ENCODE results near the gene ETFB. TPM values are rescaled to one million over a fixed set of nuclear protein-coding genes. Genes with fewer than 3 reads are reported as not detected.

Gene ETFB
- total RNA-seq, 1 experiment from 2014 or later = 204 TPM

GRCh38 chr19:51391073-51391611 is 25.0 kb upstream of the ETFB start:
- TF ChIP-seq CTCF (conservative IDR thresholded peaks at IDR 0.05) (no peak), EZH2 (IDR thresholded peaks at IDR 0.05; ENCODE audit: low read depth) (no peak)
- intact Hi-C loops (cut with micrococcal nuclease; ENCODE audit: unreplicated experiment) = no loop called here
- H3K9me2 ChIP-seq (ENCODE audit: insufficient read depth) = no peaks in the 10 kb centered on the region
- no peak overlapping the region for H3K27ac ChIP-seq
- no peak overlapping the region for H3K4me2 ChIP-seq
- no TSS peak for BruUV-seq (replicated peaks)
- CTCF ChIA-PET = no interaction called here
- H2AFZ ChIP-seq = no peak overlapping the region
- H3F3A ChIP-seq (ENCODE audit: insufficient read depth, low read depth) = peaks cover 5% of the 10 kb centered on the region
- no peak overlapping the region for H3K4me3 ChIP-seq
- no peaks in the 10 kb centered on the region for H4K20me1 ChIP-seq (ENCODE audit: insufficient read depth)
- POLR2A ChIA-PET (ENCODE audit: unreplicated experiment) = no interaction called here
- H3K27me3 ChIP-seq (ENCODE audit: insufficient read depth, low read depth) = no peaks in the 10 kb centered on the region
- peaks cover 7% of the 10 kb centered on the region; the same call in 1 of the 2 replicates for H3K79me2 ChIP-seq (ENCODE audit: low read depth)
- DNase-seq = no peak
- H3K9me3 ChIP-seq (ENCODE audit: insufficient read depth, low read depth) = no peaks in the 10 kb centered on the region
- H3K36me3 ChIP-seq (ENCODE audit: low read depth) = no peaks in the 10 kb centered on the region
- peaks cover 10% of the 10 kb centered on the region for H3K4me1 ChIP-seq (replicated peaks; ENCODE audit: insufficient read depth)

- H3K4me2 ChIP-seq = no peak overlapping the region
- H3K36me3 ChIP-seq (ENCODE audit: low read depth) = no peaks in the 10 kb centered on the region
- intact Hi-C loops (cut with micrococcal nuclease; ENCODE audit: unreplicated experiment) = no loop called here
- H3K9me2 ChIP-seq (ENCODE audit: insufficient read depth) = no peaks in the 10 kb centered on the region
- H3K79me2 ChIP-seq (ENCODE audit: low read depth) = no peaks in the 10 kb centered on the region
- H4K20me1 ChIP-seq (ENCODE audit: insufficient read depth) = no peaks in the 10 kb centered on the region
- H3K4me1 ChIP-seq (replicated peaks; ENCODE audit: insufficient read depth) = no peaks in the 10 kb centered on the region
- ChIA-PET CTCF (no interaction called here), POLR2A (ENCODE audit: unreplicated experiment) (no interaction called here)
- no peaks in the 10 kb centered on the region for H3K27me3 ChIP-seq (ENCODE audit: insufficient read depth, low read depth)
- no TSS peak for BruUV-seq (replicated peaks)
- H3K4me3 ChIP-seq = no peak overlapping the region
- no peak overlapping the region for H2AFZ ChIP-seq
- no peaks in the 10 kb centered on the region for H3K9me3 ChIP-seq (ENCODE audit: insufficient read depth, low read depth)
- peaks cover 5% of the 10 kb centered on the region for H3F3A ChIP-seq (ENCODE audit: insufficient read depth, low read depth)
- TF ChIP-seq EZH2 (IDR thresholded peaks at IDR 0.05; ENCODE audit: low read depth) (no peak), CTCF (conservative IDR thresholded peaks at IDR 0.05) (no peak)
- H3K27ac ChIP-seq = no peak overlapping the region
- no peak for DNase-seq
These were observed 23.0 kb upstream of the ETFB start for GRCh38 chr19:51389143-51389542.

- H3K4me2 ChIP-seq = no peak within 1 kb of the TSS
- TF ChIP-seq CTCF (conservative IDR thresholded peaks at IDR 0.05) = no peak
- BruUV-seq (replicated peaks) = no TSS peak
- H3K27ac ChIP-seq = no peak within 1 kb of the TSS
- no peaks in the 10 kb centered on the region for H3F3A ChIP-seq (ENCODE audit: insufficient read depth, low read depth)
- no peaks in the 10 kb centered on the region for H3K9me3 ChIP-seq (ENCODE audit: insufficient read depth, low read depth)
- H3K27me3 ChIP-seq (ENCODE audit: insufficient read depth, low read depth) = no peaks in the 10 kb centered on the region
- POLR2A ChIA-PET (ENCODE audit: unreplicated experiment) = no interaction called here
- no peaks in the 10 kb centered on the region for H3K79me2 ChIP-seq (ENCODE audit: low read depth)
- CTCF ChIA-PET = no interaction called here
- DNase-seq = no peak
- no peak within 1 kb of the TSS for H3K4me3 ChIP-seq
- no peaks in the 10 kb centered on the region for H3K4me1 ChIP-seq (replicated peaks; ENCODE audit: insufficient read depth)
- intact Hi-C loops (cut with micrococcal nuclease; ENCODE audit: unreplicated experiment) = no loop called here
- no peaks in the 10 kb centered on the region for H4K20me1 ChIP-seq (ENCODE audit: insufficient read depth)
- no peaks in the 10 kb centered on the region for H3K9me2 ChIP-seq (ENCODE audit: insufficient read depth)
- H3K36me3 ChIP-seq (ENCODE audit: low read depth) = no peaks in the 10 kb centered on the region
- no peak within 1 kb of the TSS for H2AFZ ChIP-seq
These were observed 21.8 kb upstream of the ETFB start, which contains the start of gene LIM2 for GRCh38 chr19:51387924-51388389. Gene LIM2 (minus strand): TSS chr19:51387974. CDS start chr19:51387443, 531 bp downstream.

Measured in PC-9 (cell line).